Measurements from ENCODE around the gene HDHD3.
"Not testable (repeated sequence)": the region's sequence is repeated elsewhere in the genome, so short reads cannot be mapped to it uniquely, and the experiment has no call there.

Gene HDHD3

GRCh38 chr9:113376634-113377567 lies at the start of gene HDHD3:
Gene HDHD3 (minus strand): TSS chr9:113376986. CDS start chr9:113374354, 2,632 bp downstream.
- DNase-seq: peak; percentile 78

GRCh38 chr9:113425072-113425471 lies 48.3 kb upstream of the HDHD3 start:
- DNase-seq: no peak

- DNase-seq: no peak
Observed at GRCh38 chr9:113421726-113422125, 44.9 kb upstream of the HDHD3 start.

GRCh38 chr9:113417370-113417769 lies 40.6 kb upstream of the HDHD3 start:
- no peak for DNase-seq

- DNase-seq: no peak
Observed at GRCh38 chr9:113416149-113416721, 39.4 kb upstream of the HDHD3 start.

GRCh38 chr9:113410207-113410864 lies 33.5 kb upstream of the HDHD3 start, which contains the start of the genes C9orf43 and POLE3:
Gene C9orf43 (plus strand): TSS chr9:113410747. CDS start chr9:113413494, 2,747 bp downstream.
Gene POLE3 (minus strand): TSS chr9:113410675. CDS start chr9:113410293, 382 bp downstream.
- DNase-seq: peak; percentile 97

GRCh38 chr9:113409883-113410206 lies 33.1 kb upstream of the HDHD3 start:
- no peak for DNase-seq

GRCh38 chr9:113409481-113409880 lies 32.7 kb upstream of the HDHD3 start:
- no peak for DNase-seq

- DNase-seq: peak; percentile 49
Observed at GRCh38 chr9:113406873-113407511, 30.2 kb upstream of the HDHD3 start.

- DNase-seq: not testable (repeated sequence)
Observed at GRCh38 chr9:113406353-113406752, 29.6 kb upstream of the HDHD3 start.

- DNase-seq: no peak
Observed at GRCh38 chr9:113403646-113404045, 26.9 kb upstream of the HDHD3 start.

- DNase-seq: peak; percentile 100
Observed at GRCh38 chr9:113401027-113401792, 24.4 kb upstream of the HDHD3 start, which contains the start of gene ALAD. Gene ALAD (minus strand): TSS chr9:113401284. CDS start chr9:113393559, 7,725 bp downstream.

- no peak for DNase-seq
Observed at GRCh38 chr9:113399646-113400200, 22.9 kb upstream of the HDHD3 start.

- no peak for DNase-seq
Observed at GRCh38 chr9:113398796-113399195, 22.0 kb upstream of the HDHD3 start.

- DNase-seq: no peak
Observed at GRCh38 chr9:113397203-113397631, 20.4 kb upstream of the HDHD3 start.

GRCh38 chr9:113395000-113395861 lies 18.4 kb upstream of the HDHD3 start:
- DNase-seq: no peak

- no peak for DNase-seq
Observed at GRCh38 chr9:113393281-113393680, 16.5 kb upstream of the HDHD3 start.

GRCh38 chr9:113391917-113392316 lies 15.1 kb upstream of the HDHD3 start:
- no peak for DNase-seq

GRCh38 chr9:113390192-113390960 lies 13.6 kb upstream of the HDHD3 start:
- DNase-seq: no peak

GRCh38 chr9:113389451-113389850 lies 12.7 kb upstream of the HDHD3 start:
- no peak for DNase-seq

Measured in stimulated activated CD4-positive, alpha-beta T cell treated with anti-CD3 and anti-CD28 coated beads, Interleukin-4, amount 100 ng/mL, for 1 hour (primary cell).